Panc1 (cell line): ENCODE results near the gene ACAD9. TPM values are rescaled to one million over a fixed set of nuclear protein-coding genes. Genes with fewer than 3 reads are reported as not detected.

Experiments
- ATAC-seq: fragments of 200-7000 bp; cut with Tn5 transposase; 2 replicates; pipeline ENCODE4 v1.9.1; 2020; ENCODE audit warnings: mild to moderate bottlenecking, moderate library complexity
- BruUV-seq: library from RNA; stranded (reverse); fragments of 400-500 nt; replicated peaks from 2 replicates; lab custom pipeline; 2021; lab: Mats Ljungman, UMichigan
- CTCF ChIA-PET: fragments of 300-600 bp; sonication (Branson Sonifier 250); formaldehyde crosslinking; loops from one replicate; lab custom pipeline; 2022; ENCODE audit warnings: antibody characterized with exemption; lab: Charles Lee
- POLR2A ChIA-PET: fragments of 300-600 bp; sonication (Branson Sonifier 250); formaldehyde crosslinking; loops from one replicate; lab custom pipeline; 2022; ENCODE audit warnings: antibody characterized with exemption; lab: Charles Lee
- DNase-seq: peaks from one replicate; pipeline ENCODE4 v3.0.0-alpha.2; 2010; ENCODE audit warnings: low read depth, low spot score
- H3K27ac ChIP-seq: 2 replicates; pipeline ENCODE4 v1.5.1; 2011; ENCODE audit warnings: mild to moderate bottlenecking, low read length, inconsistent platforms
- H3K27me3 ChIP-seq: fragments of 200-500 bp; sonication (Bioruptor generic); 2 replicates; pipeline ENCODE4 v1.6.0; 2014; ENCODE audit warnings: low read length, inconsistent platforms; ENCODE audit not compliant: control insufficient read depth, insufficient read depth
- H3K36me3 ChIP-seq: fragments of 200-500 bp; sonication (Bioruptor generic); 2 replicates; pipeline ENCODE4 v1.5.1; 2014; ENCODE audit warnings: inconsistent platforms, mild to moderate bottlenecking, low read length, moderate library complexity; ENCODE audit not compliant: control insufficient read depth, insufficient read depth
- H3K4me1 ChIP-seq: 2 replicates; pipeline ENCODE4 v1.5.1; 2011; ENCODE audit warnings: inconsistent platforms, mild to moderate bottlenecking, low read length, moderate library complexity; ENCODE audit not compliant: control insufficient read depth, insufficient read depth
- H3K4me3 ChIP-seq, 2 experiments: 2 replicates each; pipeline ENCODE4 v1.5.1; 2011 to 2012; ENCODE audit warnings: low read depth in 2 of 2, low read length in 2 of 2, mild to moderate bottlenecking in 2 of 2, inconsistent platforms in 1 of 2, moderate library complexity in 1 of 2
- H3K9me3 ChIP-seq: fragments of 200-500 bp; sonication (Bioruptor generic); 2 replicates; pipeline ENCODE4 v1.5.1; 2014; ENCODE audit warnings: low read depth, mild to moderate bottlenecking, inconsistent platforms, low read length, moderate library complexity; ENCODE audit not compliant: control insufficient read depth, insufficient read depth
- POLR2AphosphoS5 ChIP-seq: IDR thresholded peaks from 2 replicates; pipeline ENCODE4 v1.6.1; 2012; ENCODE audit warnings: mild to moderate bottlenecking, low read depth, low read length, moderate library complexity
- SIN3A ChIP-seq: IDR thresholded peaks from 2 replicates; pipeline ENCODE4 v1.6.1; 2012; ENCODE audit warnings: low read depth, mild to moderate bottlenecking, low read length, moderate library complexity, borderline replicate concordance; ENCODE audit not compliant: insufficient read depth
- TCF7L2 ChIP-seq: IDR thresholded peaks from 2 replicates; pipeline ENCODE4 v1.6.1; 2011; ENCODE audit warnings: mild to moderate bottlenecking, low read depth, low read length, inconsistent platforms
- in situ Hi-C: cut with HindIII; loops from 2 replicates; pipeline ENCODE4 v1.10.0; 2016; ENCODE audit warnings: low sequenced_read_pairs, low pct_unique_long_range_greater_than_20kb
- intact Hi-C: fragments of 100-400 bp; cut with micrococcal nuclease; formaldehyde crosslinking; loops from one replicate; pipeline ENCODE4 v1.10.0; 2022; ENCODE audit not compliant: unreplicated experiment
- total RNA-seq: library from RNA; stranded (reverse); gene quantifications from one replicate; pipeline ENCODE4 v1.2.1, GENCODE V29; 2021; ENCODE audit not compliant: unreplicated experiment
- TF ChIP-seq, protein P1 (sequence below), 2 experiments: IDR thresholded peaks; 2 replicates each; pipeline ENCODE4 v1.6.1; 2011 to 2012; ENCODE audit warnings: low read depth in 2 of 2, control low read depth in 1 of 2, low read length in 1 of 2, mild to moderate bottlenecking in 1 of 2, moderate library complexity in 1 of 2; ENCODE audit not compliant: insufficient read depth in 1 of 2
- TF ChIP-seq, protein P2 (sequence below): fragments of 450-650 bp; IDR thresholded peaks from 2 replicates; pipeline ENCODE4 v1.5.1; 2017; ENCODE audit warnings: mild to moderate bottlenecking

Gene ACAD9
- total RNA-seq, 1 experiment from 2014 or later, result 70.9 TPM

DNA sequence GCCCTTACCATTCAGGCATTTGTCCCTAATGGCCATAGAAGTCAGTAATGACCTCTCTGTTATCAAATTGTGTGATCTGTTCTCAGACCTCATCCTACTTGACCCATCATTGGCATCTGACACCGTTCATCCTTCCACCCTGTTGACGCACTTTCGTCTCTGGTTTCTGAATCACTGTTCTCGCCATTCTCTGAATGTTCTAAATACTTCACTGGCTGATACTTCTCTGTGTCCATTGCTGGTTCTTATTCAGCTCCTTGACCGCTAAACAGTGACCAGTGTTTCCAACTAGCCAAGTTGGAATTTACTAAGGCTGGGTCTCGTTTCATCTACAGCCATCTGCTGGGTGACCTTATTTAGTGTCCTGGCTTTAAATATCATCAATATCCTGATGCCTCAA is 2.2 kb downstream of the ACAD9 start:
- intact Hi-C loops, result no loop called here
- POLR2A ChIA-PET, result no interaction called here
- BruUV-seq, result no TSS peak

DNA sequence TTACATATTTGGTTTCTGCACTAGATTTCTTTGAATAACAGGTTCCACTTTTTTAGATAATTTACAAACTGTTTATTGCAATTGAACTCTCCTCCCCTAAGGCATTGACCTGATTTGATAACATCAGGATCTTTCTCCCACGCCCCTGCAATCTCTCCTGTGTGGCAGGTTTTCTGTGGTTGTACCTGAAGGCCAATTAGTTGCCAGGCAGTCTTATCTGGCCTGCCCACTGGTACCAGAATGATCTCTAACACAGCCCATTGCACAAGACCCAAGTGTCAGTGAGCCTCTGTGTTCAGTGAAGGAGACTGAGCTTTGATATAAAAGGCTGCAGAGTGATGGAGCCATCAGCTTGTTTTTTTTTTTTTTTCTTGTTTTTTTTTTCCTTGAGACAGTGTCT is 3.3 kb downstream of the ACAD9 start:
- ATAC-seq (no peak), DNase-seq (no peak)
- H3K4me1 ChIP-seq, result peaks cover 19% of the 10 kb centered on the region
- TF ChIP-seq POLR2AphosphoS5 (no peak), SIN3A (no peak), TCF7L2 (no peak)
- TF ChIP-seq, protein P1, sequence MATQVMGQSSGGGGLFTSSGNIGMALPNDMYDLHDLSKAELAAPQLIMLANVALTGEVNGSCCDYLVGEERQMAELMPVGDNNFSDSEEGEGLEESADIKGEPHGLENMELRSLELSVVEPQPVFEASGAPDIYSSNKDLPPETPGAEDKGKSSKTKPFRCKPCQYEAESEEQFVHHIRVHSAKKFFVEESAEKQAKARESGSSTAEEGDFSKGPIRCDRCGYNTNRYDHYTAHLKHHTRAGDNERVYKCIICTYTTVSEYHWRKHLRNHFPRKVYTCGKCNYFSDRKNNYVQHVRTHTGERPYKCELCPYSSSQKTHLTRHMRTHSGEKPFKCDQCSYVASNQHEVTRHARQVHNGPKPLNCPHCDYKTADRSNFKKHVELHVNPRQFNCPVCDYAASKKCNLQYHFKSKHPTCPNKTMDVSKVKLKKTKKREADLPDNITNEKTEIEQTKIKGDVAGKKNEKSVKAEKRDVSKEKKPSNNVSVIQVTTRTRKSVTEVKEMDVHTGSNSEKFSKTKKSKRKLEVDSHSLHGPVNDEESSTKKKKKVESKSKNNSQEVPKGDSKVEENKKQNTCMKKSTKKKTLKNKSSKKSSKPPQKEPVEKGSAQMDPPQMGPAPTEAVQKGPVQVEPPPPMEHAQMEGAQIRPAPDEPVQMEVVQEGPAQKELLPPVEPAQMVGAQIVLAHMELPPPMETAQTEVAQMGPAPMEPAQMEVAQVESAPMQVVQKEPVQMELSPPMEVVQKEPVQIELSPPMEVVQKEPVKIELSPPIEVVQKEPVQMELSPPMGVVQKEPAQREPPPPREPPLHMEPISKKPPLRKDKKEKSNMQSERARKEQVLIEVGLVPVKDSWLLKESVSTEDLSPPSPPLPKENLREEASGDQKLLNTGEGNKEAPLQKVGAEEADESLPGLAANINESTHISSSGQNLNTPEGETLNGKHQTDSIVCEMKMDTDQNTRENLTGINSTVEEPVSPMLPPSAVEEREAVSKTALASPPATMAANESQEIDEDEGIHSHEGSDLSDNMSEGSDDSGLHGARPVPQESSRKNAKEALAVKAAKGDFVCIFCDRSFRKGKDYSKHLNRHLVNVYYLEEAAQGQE (IDR thresholded peaks at IDR 0.05; ENCODE audit: insufficient read depth in 1 of 2, low read depth in 2 of 2, low read length in 1 of 2), result no peak
- TF ChIP-seq, protein P2, sequence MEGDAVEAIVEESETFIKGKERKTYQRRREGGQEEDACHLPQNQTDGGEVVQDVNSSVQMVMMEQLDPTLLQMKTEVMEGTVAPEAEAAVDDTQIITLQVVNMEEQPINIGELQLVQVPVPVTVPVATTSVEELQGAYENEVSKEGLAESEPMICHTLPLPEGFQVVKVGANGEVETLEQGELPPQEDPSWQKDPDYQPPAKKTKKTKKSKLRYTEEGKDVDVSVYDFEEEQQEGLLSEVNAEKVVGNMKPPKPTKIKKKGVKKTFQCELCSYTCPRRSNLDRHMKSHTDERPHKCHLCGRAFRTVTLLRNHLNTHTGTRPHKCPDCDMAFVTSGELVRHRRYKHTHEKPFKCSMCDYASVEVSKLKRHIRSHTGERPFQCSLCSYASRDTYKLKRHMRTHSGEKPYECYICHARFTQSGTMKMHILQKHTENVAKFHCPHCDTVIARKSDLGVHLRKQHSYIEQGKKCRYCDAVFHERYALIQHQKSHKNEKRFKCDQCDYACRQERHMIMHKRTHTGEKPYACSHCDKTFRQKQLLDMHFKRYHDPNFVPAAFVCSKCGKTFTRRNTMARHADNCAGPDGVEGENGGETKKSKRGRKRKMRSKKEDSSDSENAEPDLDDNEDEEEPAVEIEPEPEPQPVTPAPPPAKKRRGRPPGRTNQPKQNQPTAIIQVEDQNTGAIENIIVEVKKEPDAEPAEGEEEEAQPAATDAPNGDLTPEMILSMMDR, result no peak
- no peaks in the 10 kb centered on the region for H3K9me3 ChIP-seq
- BruUV-seq, result no TSS peak
- H3K36me3 ChIP-seq, result peaks cover 2% of the 10 kb centered on the region; the same call in 1 of the 2 replicates
- H3K4me3 ChIP-seq, result no peak overlapping the region
- ChIA-PET CTCF (no interaction called here), POLR2A (no interaction called here)
- no peaks in the 10 kb centered on the region for H3K27me3 ChIP-seq
- intact Hi-C loops, result no loop called here
- in situ Hi-C loops, result no loop called here
- H3K27ac ChIP-seq, result no peak overlapping the region

More for the DNA sequence above, 2.2 kb downstream of the ACAD9 start:
- Histone ChIP-seq H3K4me1 (peaks cover 20% of the 10 kb centered on the region), H3K27ac (no peak overlapping the region), H3K4me3 (no peak overlapping the region), H3K36me3 (peaks cover 2% of the 10 kb centered on the region; the same call in 1 of the 2 replicates), H3K9me3 (no peaks in the 10 kb centered on the region), H3K27me3 (no peaks in the 10 kb centered on the region)
- ATAC-seq (no peak), DNase-seq (no peak)
- in situ Hi-C loops, result no loop called here
- TF ChIP-seq, protein P2, result no peak
- CTCF ChIA-PET, result no interaction called here

DNA sequence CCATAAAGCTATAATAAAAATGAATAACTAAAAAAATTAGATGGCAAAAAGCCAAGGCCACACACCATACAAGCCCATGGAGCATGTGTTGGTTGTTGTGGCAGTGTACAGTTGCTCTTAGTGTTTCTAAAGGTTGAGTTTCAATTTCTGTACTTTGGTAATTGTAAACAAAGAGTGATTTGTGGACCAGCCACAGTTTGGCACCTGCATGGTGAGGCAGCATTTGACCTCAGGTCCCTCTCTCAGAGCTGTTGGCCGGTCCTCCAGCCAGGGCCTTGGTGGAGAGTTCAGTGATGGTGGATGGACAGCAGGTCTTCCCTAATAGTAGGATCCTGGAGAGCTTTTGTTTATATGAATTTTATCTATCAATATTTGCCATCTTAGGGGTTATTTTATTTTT is 5.6 kb downstream of the ACAD9 start:
- H3K4me1 ChIP-seq, result peaks cover 10% of the 10 kb centered on the region; the same call in 1 of the 2 replicates
- H3K27ac ChIP-seq, result no peak overlapping the region
- no TSS peak for BruUV-seq
- no peak for DNase-seq
- in situ Hi-C loops (no loop called here), intact Hi-C loops (no loop called here)
- CTCF ChIA-PET, result no interaction called here
- H3K36me3 ChIP-seq, result peaks cover 2% of the 10 kb centered on the region; the same call in 1 of the 2 replicates
- ATAC-seq, result no peak
- POLR2A ChIA-PET, result no interaction called here
- H3K27me3 ChIP-seq, result no peaks in the 10 kb centered on the region
- TF ChIP-seq, protein P2, result no peak
- no peak for TF ChIP-seq POLR2AphosphoS5
- no peak for TF ChIP-seq SIN3A
- TF ChIP-seq TCF7L2, result no peak
- TF ChIP-seq, protein P1 (IDR thresholded peaks at IDR 0.05; ENCODE audit: insufficient read depth in 1 of 2, low read depth in 2 of 2, low read length in 1 of 2), result no peak
- H3K4me3 ChIP-seq, result no peak overlapping the region
- no peaks in the 10 kb centered on the region for H3K9me3 ChIP-seq
